ENCODE measurements around the gene CCDC148.

CCDC148 gene

DNA sequence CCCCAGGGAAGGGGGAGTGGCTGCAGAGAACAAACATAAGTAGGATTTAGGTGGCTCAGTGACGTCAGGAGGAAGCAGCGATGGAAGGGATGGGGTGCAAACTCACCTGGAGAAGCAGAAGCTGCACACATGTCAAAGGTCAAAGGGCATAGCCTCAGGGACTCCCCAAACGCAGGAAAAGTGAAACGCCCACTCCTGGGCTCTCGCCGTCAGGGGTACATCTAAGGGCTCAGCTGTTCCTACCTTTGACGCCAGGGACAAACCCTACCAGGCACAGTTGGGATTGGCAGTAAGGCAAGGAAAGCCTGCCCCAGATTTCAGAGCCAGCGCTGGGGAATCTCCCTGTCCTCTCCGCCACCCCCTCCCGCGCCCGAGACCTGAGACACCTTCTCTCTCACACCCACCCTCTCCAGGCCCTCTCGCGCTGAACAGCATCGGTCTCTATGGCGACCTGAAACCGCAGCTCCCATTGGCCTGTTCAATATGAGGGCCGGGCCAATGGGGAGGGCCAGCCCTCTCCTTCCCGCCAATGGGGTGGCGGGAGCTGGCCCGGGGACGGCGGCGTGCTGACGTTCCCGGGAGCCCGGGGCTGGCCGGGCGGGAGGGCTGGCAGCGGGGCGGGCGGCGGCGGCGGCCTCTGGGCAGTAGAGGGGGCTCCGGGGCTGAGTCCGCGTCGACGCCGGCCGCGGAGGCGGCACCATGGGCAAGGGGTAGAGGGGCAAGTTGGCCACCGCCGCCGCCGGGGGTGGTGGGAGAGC is at the start of gene CCDC148, which contains the start of gene PKP4:
Gene CCDC148, minus strand, starts transcription at position 445 of the 758 bp plus-strand sequence. Its CDS starts 314 bp downstream, at position 131.
Gene PKP4, plus strand, starts transcription at position 644 of the 758 bp plus-strand sequence. CDS start 76,233 bp downstream, outside the sequence.
- no peaks in the 10 kb centered on the region for H3K36me3 Mint-ChIP-seq (ENCODE audit: low read depth)
- peaks cover 29% of the 10 kb centered on the region for H3K4me1 Mint-ChIP-seq
- H3K9me3 Mint-ChIP-seq = no peaks in the 10 kb centered on the region
- H3K27me3 Mint-ChIP-seq (ENCODE audit: low read depth) = no peaks in the 10 kb centered on the region
- peak within 1 kb of the TSS; percentile 95 to 99 (median 96) for H3K4me3 Mint-ChIP-seq
- H3K27ac Mint-ChIP-seq = peak within 1 kb of the TSS; percentile 88 to 98 (median 93)
- TF ChIP-seq, protein P1, sequence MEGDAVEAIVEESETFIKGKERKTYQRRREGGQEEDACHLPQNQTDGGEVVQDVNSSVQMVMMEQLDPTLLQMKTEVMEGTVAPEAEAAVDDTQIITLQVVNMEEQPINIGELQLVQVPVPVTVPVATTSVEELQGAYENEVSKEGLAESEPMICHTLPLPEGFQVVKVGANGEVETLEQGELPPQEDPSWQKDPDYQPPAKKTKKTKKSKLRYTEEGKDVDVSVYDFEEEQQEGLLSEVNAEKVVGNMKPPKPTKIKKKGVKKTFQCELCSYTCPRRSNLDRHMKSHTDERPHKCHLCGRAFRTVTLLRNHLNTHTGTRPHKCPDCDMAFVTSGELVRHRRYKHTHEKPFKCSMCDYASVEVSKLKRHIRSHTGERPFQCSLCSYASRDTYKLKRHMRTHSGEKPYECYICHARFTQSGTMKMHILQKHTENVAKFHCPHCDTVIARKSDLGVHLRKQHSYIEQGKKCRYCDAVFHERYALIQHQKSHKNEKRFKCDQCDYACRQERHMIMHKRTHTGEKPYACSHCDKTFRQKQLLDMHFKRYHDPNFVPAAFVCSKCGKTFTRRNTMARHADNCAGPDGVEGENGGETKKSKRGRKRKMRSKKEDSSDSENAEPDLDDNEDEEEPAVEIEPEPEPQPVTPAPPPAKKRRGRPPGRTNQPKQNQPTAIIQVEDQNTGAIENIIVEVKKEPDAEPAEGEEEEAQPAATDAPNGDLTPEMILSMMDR (IDR thresholded peaks at IDR 0.05; ENCODE audit: unreplicated experiment in 3 of 3) = no peak

DNA sequence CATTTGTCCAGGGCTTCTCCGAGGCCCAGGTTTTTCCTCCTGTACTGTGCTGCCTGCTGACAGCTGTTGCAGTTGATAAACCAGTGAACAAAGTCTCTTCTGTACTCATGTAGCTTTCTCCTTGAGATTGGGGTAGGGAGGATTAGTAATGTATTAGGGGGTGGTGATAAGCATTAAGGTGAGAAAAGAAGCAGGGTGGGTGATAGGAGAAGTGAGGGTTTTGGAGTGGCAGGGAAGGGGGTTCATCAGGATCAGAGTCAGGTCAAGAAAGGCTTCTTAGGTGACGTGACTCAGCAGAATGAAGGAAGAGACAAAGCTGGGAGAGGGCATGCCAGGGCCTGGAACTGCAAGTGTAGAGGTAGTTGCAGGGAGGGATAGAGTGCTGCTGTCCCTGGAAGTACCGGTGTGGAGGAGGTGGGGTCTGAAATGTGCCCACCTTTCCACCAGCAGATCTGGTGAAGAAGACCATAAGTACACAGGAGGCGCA is 48.9 kb upstream of the CCDC148 start:
- Mint-ChIP-seq H3K27ac (peak overlapping the region; percentile 58 to 64 (median 62)), H3K9me3 (no peaks in the 10 kb centered on the region), H3K4me3 (no peak overlapping the region), H3K27me3 (ENCODE audit: low read depth) (no peaks in the 10 kb centered on the region), H3K36me3 (ENCODE audit: low read depth) (peaks cover 8% of the 10 kb centered on the region), H3K4me1 (peaks cover 54% of the 10 kb centered on the region)
- TF ChIP-seq, protein P1 (IDR thresholded peaks at IDR 0.05; ENCODE audit: unreplicated experiment in 3 of 3) = no peak

DNA sequence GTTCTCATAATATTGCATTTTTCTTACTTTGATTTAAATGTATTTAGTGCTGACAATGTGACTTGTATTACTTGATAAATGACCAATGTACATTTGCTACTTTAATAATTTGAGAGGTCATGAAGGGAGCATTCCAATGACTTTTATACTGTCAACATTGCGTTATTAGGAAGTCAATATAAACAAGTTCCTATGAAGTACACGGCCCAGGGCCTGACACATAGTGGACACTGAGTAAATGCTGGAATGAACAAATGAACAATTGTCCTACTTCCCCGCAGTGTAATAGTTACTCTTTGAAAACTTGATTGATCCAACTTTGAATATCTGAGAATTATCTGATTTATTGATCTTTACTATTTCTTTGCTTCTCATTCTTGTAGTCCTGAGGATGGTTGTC is 47.5 kb upstream of the CCDC148 start:
- no peaks in the 10 kb centered on the region for H3K27me3 Mint-ChIP-seq (ENCODE audit: low read depth)
- peaks cover 57% of the 10 kb centered on the region for H3K4me1 Mint-ChIP-seq
- peak overlapping the region; percentile 56 to 64 (median 62) for H3K27ac Mint-ChIP-seq
- H3K4me3 Mint-ChIP-seq = no peak overlapping the region
- no peaks in the 10 kb centered on the region for H3K9me3 Mint-ChIP-seq
- H3K36me3 Mint-ChIP-seq (ENCODE audit: low read depth) = peaks cover 8% of the 10 kb centered on the region
- TF ChIP-seq, protein P1 (IDR thresholded peaks at IDR 0.05; ENCODE audit: unreplicated experiment in 3 of 3) = no peak

DNA sequence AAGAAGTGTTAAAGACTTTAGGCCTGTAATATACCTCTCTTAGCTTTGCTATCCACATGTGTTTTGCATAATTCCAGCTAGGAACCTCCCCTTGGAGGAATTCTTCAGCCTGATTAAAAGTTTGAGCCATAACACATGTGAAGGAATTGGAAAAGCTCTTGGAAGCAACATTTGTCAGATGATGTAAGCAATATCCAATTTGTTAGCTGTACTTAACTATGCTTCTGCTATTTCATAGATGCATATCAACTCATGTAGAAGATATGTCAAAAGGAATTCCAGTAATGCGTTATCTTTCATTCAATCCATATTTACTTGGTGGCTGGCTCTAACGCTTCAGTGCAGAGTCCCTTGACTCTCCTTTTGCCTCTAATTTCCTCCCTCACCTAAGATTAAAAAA is 46.4 kb upstream of the CCDC148 start:
- Mint-ChIP-seq H3K4me3 (no peak overlapping the region), H3K4me1 (peaks cover 63% of the 10 kb centered on the region)

DNA sequence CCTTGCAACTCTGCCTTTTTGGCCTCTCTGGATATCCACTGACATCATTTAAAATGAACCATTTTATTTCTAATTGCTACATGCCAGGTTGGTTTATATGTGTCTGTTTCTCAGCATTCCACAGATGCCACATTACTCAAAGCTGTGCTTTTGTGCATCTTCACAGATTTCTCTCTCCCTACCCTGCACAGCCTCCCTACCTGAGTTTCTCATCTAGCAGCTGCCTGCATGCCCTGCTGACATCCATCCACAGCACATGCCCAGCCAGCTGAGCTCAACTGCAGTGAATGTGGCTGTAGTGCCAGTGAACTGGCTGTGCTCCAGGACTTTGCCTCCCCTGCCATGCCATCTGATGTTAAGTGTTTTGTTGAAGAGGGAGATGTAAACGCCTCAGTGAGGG is 44.7 kb upstream of the CCDC148 start:
- H3K36me3 Mint-ChIP-seq (ENCODE audit: low read depth) = peaks cover 7% of the 10 kb centered on the region
- H3K9me3 Mint-ChIP-seq = no peaks in the 10 kb centered on the region
- TF ChIP-seq, protein P1 (IDR thresholded peaks at IDR 0.05; ENCODE audit: unreplicated experiment in 3 of 3) = no peak
- H3K4me3 Mint-ChIP-seq = no peak overlapping the region
- no peaks in the 10 kb centered on the region for H3K27me3 Mint-ChIP-seq (ENCODE audit: low read depth)
- H3K27ac Mint-ChIP-seq = peak overlapping the region in 2 of 3 experiments; percentile 0 to 37
- H3K4me1 Mint-ChIP-seq = peaks cover 60% of the 10 kb centered on the region

More for the DNA sequence above, 46.4 kb upstream of the CCDC148 start:
- peak overlapping the region in 2 of 3 experiments; percentile 56 to 71 for H3K27ac Mint-ChIP-seq
- TF ChIP-seq, protein P1 (IDR thresholded peaks at IDR 0.05; ENCODE audit: unreplicated experiment in 3 of 3) = no peak
- no peaks in the 10 kb centered on the region for H3K9me3 Mint-ChIP-seq
- H3K36me3 Mint-ChIP-seq (ENCODE audit: low read depth) = peaks cover 8% of the 10 kb centered on the region
- H3K27me3 Mint-ChIP-seq (ENCODE audit: low read depth) = no peaks in the 10 kb centered on the region

Measured in nephron (organoid).